Vagina (tissue), 2 donors: Measurements from ENCODE around the gene SMTN. TPM values are rescaled to one million over a fixed set of nuclear protein-coding genes. Genes with fewer than 3 reads are reported as not detected.
A peak's percentile ranks its signal among the peaks of the same experiment; 100 is the strongest.
"Not testable (repeated sequence)": the region's sequence is repeated elsewhere in the genome, so short reads cannot be mapped to it uniquely, and the experiment has no call there.

ENCODE experiments used
- DNase-seq, 2 donors: peaks; one replicate each; pipeline ENCODE4 v3.0.0-alpha.2; 2017; ENCODE audit errors: extremely low spot score in 2 of 2
- H3K27ac ChIP-seq: fragments of 200-600 bp; sonication (generic); one replicate; pipeline ENCODE4 v1.5.1; 2019
- H3K27me3 ChIP-seq: fragments of 200-600 bp; sonication (generic); one replicate; pipeline ENCODE4 v1.5.1; 2019
- H3K36me3 ChIP-seq, 2 donors: fragments of 200-600 bp; sonication (generic); one replicate each; pipeline ENCODE4 v1.5.1; 2017 to 2019
- H3K4me1 ChIP-seq: fragments of 200-600 bp; sonication (generic); one replicate; pipeline ENCODE4 v1.5.1; 2019
- H3K4me3 ChIP-seq, 2 donors: fragments of 200-600 bp; sonication (generic); 1 replicate in 1 of 2; 2 replicates in 1 of 2; pipeline ENCODE4 v1.5.1; 2016 to 2019
- H3K9me3 ChIP-seq: fragments of 200-600 bp; sonication (generic); one replicate; pipeline ENCODE4 v1.5.1; 2019
- CTCF ChIP-seq, 3 experiments: fragments of 450-650 bp in 2 of 3; fragments of 200-600 bp in 1 of 3; sonication (generic) in 1 of 3; IDR thresholded peaks; one replicate each; pipeline ENCODE4 v1.5.1; 2017 to 2019; ENCODE audit warnings: antibody characterized with exemption in 3 of 3, mild to moderate bottlenecking in 2 of 3, moderate library complexity in 2 of 3
- POLR2A ChIP-seq, 2 donors: fragments of 450-650 bp; IDR thresholded peaks; one replicate each; pipeline ENCODE4 v1.6.1; 2017; ENCODE audit warnings: antibody characterized with exemption in 2 of 2, mild to moderate bottlenecking in 2 of 2, moderate library complexity in 2 of 2
- POLR2AphosphoS5 ChIP-seq, 2 donors: sonication (generic); formaldehyde crosslinking; IDR thresholded peaks; one replicate each; pipeline ENCODE4 v1.9.0; 2017; ENCODE audit warnings: antibody characterized with exemption in 2 of 2, mild to moderate bottlenecking in 2 of 2, low read depth in 1 of 2; ENCODE audit not compliant: insufficient read depth in 1 of 2
- intact Hi-C: fragments of 100-400 bp; cut with DNase I; formaldehyde crosslinking; loops from one replicate; pipeline ENCODE4 v1.15.1; 2023
- total RNA-seq: library from RNA; depleted of rRNA; stranded (reverse); fragments of >200 nt; gene quantifications from one replicate; pipeline ENCODE4 v1.2.3, GENCODE V29; 2016

SMTN gene
- total RNA-seq, 1 donor from 2014 or later, result 199 TPM

DNA sequence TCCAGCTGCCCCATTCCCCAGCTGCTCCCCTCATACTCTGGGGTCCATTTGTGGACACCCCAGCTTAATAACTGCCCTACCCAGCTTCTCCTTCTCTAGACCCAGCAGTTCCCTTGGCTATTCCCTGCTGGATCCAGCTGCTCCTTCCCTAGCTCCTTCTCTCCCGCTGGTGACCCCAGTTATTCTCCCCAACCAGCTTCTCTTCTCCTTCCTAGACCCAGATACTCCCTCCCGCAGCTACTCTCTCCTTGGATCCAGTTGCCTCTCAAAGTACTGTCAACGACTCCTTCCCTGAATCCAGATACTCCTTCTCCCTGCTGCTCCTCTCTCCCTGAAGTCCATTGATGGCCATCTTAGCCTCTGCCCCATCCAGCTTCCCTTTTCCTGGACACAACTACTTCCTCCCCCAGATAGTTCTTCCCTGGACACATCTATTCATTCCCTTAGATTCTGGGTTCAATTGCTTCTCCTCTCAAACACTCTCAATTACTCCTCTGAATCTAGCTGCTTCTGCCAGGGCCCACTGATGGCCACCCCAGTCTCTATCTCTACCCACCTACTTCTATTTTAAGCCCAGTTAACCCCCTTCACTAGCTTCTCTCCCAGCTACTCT, 14.6 kb downstream of the SMTN start:
- H3K4me1 ChIP-seq, result peaks cover 53% of the 10 kb centered on the region
- H3K36me3 ChIP-seq, result peaks cover 10 to 85% of the 10 kb centered on the region in 2 donors
- TF ChIP-seq POLR2AphosphoS5 (IDR thresholded peaks at IDR 0.05; ENCODE audit: insufficient read depth in 1 of 2, low read depth in 1 of 2), result no peak
- no peak for TF ChIP-seq CTCF (IDR thresholded peaks at IDR 0.05)
- no peak for TF ChIP-seq POLR2A (IDR thresholded peaks at IDR 0.05)
- intact Hi-C loops, result no loop called here
- no peak overlapping the region for H3K4me3 ChIP-seq
- H3K27me3 ChIP-seq, result no peaks in the 10 kb centered on the region
- H3K9me3 ChIP-seq, result no peaks in the 10 kb centered on the region
- H3K27ac ChIP-seq, result peak overlapping the region; percentile 97
- DNase-seq, result no peak

- Histone ChIP-seq H3K4me3 (no peak overlapping the region), H3K9me3 (no peaks in the 10 kb centered on the region), H3K4me1 (peaks cover 54% of the 10 kb centered on the region), H3K27ac (peak overlapping the region; percentile 97), H3K27me3 (no peaks in the 10 kb centered on the region), H3K36me3 (peaks cover 3 to 83% of the 10 kb centered on the region in 2 donors)
- DNase-seq, result no peak
- no peak for TF ChIP-seq CTCF (IDR thresholded peaks at IDR 0.05)
- no peak for TF ChIP-seq POLR2AphosphoS5 (IDR thresholded peaks at IDR 0.05; ENCODE audit: insufficient read depth in 1 of 2, low read depth in 1 of 2)
- TF ChIP-seq POLR2A (IDR thresholded peaks at IDR 0.05), result no peak
- intact Hi-C loops, result no loop called here
Measured at GRCh38 chr22:31096657-31097279, 15.7 kb downstream of the SMTN start.

GRCh38 chr22:31097539-31097938, 16.4 kb downstream of the SMTN start:
- peaks cover 3 to 75% of the 10 kb centered on the region in 2 donors for H3K36me3 ChIP-seq
- H3K4me3 ChIP-seq, H3K9me3 ChIP-seq, H3K27me3 ChIP-seq, DNase-seq, intact Hi-C loops: not testable (repeated sequence)
- H3K4me1 ChIP-seq, result peaks cover 61% of the 10 kb centered on the region
- H3K27ac ChIP-seq, result peak overlapping the region; percentile 98

DNA sequence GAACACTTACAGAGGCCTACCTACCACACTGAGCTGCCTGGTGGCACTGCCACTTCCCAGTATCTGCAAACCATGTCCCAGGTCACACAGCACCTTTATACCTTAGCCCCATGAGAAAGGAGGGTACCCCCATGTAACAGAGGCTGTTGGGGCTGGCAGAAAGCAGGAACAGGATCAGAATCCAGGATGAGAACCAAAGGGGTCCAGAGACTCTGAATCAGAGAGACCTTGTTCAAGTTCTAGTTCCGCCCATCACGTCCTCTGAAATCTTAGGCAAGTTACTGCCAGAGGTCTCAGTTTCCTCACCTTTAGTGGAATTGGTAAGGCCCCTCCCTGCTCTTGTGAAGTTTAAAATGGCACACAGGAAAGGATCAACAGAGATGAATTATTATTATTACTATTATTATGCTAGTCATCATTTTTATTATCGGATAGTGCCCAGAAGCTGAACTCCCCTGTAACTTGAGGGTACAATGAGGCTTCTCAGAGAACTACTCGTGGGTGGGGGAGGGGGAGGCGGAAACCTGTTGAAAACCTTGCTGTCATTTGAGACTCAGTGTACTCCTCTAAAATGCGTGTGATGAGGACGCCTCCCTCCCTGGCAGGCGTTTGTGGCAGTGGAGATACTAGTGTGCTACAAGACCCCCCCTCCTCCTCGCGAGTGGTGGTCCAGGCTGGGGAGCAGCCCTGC, 17.0 kb downstream of the SMTN start:
- Histone ChIP-seq H3K4me3 (no peak overlapping the region), H3K36me3 (peaks cover 3 to 70% of the 10 kb centered on the region in 2 donors)
- intact Hi-C loops, result no loop called here

More for the DNA sequence above, 17.0 kb downstream of the SMTN start:
- TF ChIP-seq POLR2A (IDR thresholded peaks at IDR 0.05) (no peak), POLR2AphosphoS5 (IDR thresholded peaks at IDR 0.05; ENCODE audit: insufficient read depth in 1 of 2, low read depth in 1 of 2) (no peak), CTCF (IDR thresholded peaks at IDR 0.05) (no peak)
- no peak for DNase-seq
- Histone ChIP-seq H3K27me3 (no peaks in the 10 kb centered on the region), H3K9me3 (no peaks in the 10 kb centered on the region), H3K27ac (peak overlapping the region; percentile 98), H3K4me1 (peaks cover 61% of the 10 kb centered on the region)
